Measurements from ENCODE around the gene MBD3L3. TPM values are rescaled to one million over a fixed set of nuclear protein-coding genes. Genes with fewer than 3 reads are reported as not detected.

MBD3L3 gene
- total and polyA plus RNA-seq, 3 experiments from 2014 or later = not detected

Other genes with a start within 250 kb of the MBD3L3 start
- gene ADGRE1, start 171.1 kb downstream of the MBD3L3 start, total RNA-seq = under 1 TPM; 0.53 to 0.59 TPM
- 0.36 TPM for gene ADGRE1, start 171.1 kb downstream of the MBD3L3 start, polyA plus RNA-seq
- not detected for gene MBD3L2B, start 37.2 kb downstream of the MBD3L3 start, total RNA-seq
- not detected for gene MBD3L2B, start 37.2 kb downstream of the MBD3L3 start, polyA plus RNA-seq
- not detected for gene MBD3L5, start 28.1 kb downstream of the MBD3L3 start, total RNA-seq
- not detected for gene MBD3L5, start 28.1 kb downstream of the MBD3L3 start, polyA plus RNA-seq
- not detected for gene MBD3L4, start 18.5 kb downstream of the MBD3L3 start, total RNA-seq
- not detected for gene MBD3L4, start 18.5 kb downstream of the MBD3L3 start, polyA plus RNA-seq
- not detected for gene MBD3L2, start 9.4 kb downstream of the MBD3L3 start, total RNA-seq
- gene MBD3L2, start 9.4 kb downstream of the MBD3L3 start, polyA plus RNA-seq = not detected
- 10 to 100 TPM; 12.0 to 12.7 TPM for gene ZNF557, start 11.0 kb upstream of the MBD3L3 start, total RNA-seq
- gene ZNF557, start 11.0 kb upstream of the MBD3L3 start, polyA plus RNA-seq = 10.2 TPM
- 1 to 10 TPM; 1.2 TPM for gene INSR, start 235.7 kb upstream of the MBD3L3 start, total RNA-seq
- not detected for gene INSR, start 235.7 kb upstream of the MBD3L3 start, polyA plus RNA-seq